GM19455 (cell line): Measurements from ENCODE around the gene SYT13.
"Not testable (repeated sequence)": the region's sequence is repeated elsewhere in the genome, so short reads cannot be mapped to it uniquely, and the experiment has no call there.

Experiments
- ATAC-seq: cut with Tn5 transposase; IDR thresholded peaks from one replicate; pipeline ENCODE4 v1.9.1; 2021; ENCODE audit not compliant: unreplicated experiment

SYT13 gene

GRCh38 chr11:45250035-45250718, 36.0 kb downstream of the SYT13 start:
- ATAC-seq = no peak

GRCh38 chr11:45249372-45249771, 36.8 kb downstream of the SYT13 start:
- not testable (repeated sequence) for ATAC-seq

DNA sequence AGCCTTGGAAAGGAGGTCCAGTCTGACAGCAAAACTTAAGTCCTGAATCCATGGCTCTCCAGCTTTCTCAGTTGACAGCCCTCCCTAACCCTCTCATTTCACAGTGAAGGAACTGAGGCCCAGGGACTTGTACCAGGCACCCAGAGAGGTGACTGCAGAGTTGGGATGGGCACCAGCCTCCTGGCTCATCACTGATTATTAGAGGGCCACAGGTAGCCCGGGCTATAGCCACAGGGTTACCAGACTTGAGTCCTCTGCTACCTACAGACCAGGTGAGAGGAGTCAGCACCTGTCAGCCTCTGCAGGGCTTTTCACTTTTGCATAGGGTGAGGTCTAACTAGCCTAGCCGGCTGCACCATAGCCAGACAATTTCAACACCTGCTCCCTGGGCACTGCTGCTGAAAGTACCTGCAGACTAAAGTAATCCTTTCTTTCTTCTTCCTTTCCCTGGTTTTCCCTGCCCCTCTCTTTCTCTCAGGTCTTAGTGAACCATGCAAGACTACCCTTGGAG, 37.6 kb downstream of the SYT13 start:
- no peak for ATAC-seq

GRCh38 chr11:45247433-45247832, 38.7 kb downstream of the SYT13 start:
- ATAC-seq = no peak

- ATAC-seq = no peak
Measured at GRCh38 chr11:45246241-45246640, 39.9 kb downstream of the SYT13 start.

DNA sequence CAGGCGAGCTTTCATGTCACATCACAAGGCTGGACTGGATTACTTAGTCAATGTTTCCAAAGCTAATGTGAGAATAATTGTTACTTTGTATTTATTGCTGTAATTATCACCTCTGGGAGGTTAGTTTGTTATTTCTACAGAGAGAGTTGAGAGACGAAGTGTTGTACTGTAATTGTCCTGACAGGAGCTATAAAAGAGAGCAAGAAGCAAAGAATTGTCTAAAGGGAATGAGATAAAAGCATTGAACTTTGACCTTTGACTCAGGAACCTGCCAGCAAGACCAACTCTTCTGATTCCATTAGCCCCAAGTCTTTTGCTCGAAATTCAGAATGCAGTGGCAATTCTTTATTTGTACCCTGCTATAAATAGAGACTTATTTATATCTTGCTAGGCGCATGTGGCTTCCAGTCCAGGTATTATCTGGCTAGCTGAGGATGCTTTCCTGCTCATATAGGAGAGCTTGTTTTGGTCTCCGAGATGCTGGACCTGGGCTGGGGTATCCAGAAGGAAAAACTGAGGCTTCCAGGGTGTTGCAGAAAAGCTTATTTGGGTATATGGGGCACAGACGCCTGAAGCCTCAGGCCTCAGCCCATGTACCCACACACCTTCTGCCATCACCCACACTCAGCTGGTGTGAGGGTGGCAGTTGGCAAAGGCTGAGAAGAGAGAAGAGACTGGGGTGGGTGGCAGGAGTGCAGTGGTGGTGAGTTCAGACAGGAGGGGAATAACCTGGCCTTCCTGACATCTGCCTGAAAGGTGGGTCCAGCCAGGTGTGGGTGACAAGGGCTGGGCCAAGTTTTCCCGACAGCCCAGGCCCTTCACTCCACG, 40.7 kb downstream of the SYT13 start:
- ATAC-seq = no peak

DNA sequence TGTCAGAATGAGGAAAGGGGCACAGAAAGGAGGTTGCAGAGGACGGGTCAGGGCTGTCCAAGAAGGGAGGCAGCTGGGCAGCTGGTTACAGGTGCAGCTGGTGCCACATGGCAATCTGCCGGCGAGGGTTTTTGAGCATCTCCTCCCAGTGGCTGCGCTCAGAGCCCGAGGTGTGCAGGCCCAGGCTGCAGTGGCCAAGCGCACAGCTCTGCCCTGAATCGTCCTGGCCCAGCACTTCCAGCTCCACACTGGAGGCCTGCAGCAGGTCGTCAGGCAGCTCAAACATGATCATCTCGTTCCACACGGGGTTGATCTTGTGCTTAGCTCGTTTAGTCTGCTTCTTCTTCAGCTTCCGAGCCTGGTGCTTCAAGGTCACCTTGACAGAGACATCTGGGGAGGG, 42.2 kb downstream of the SYT13 start:
- no peak for ATAC-seq

DNA sequence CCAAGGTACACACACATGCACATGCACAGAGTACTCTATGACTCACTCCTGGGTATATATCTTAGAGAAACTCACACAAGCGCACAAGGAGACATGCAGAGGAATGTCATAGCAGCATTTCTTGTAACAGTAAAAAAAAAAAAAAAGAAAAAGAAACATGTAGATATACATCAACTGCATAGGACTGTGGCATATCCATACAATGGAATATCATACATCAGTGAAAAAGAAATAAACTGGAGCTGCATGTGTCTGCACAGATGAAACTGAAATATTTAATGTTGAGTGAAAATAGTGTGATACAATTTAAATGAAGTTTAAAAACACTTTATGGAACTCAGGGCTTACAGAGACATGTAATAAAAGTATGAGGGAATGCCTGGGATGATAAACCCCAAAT, 46.4 kb downstream of the SYT13 start:
- ATAC-seq = no peak

- no peak for ATAC-seq
Measured at GRCh38 chr11:45238724-45239123, 47.4 kb downstream of the SYT13 start.

GRCh38 chr11:45237711-45238315, 48.3 kb downstream of the SYT13 start:
- no peak for ATAC-seq

- no peak for ATAC-seq
Measured at GRCh38 chr11:45234306-45235006, 51.7 kb downstream of the SYT13 start.

GRCh38 chr11:45233804-45234170, 52.4 kb downstream of the SYT13 start:
- no peak for ATAC-seq

GRCh38 chr11:45233121-45233803, 52.9 kb downstream of the SYT13 start:
- ATAC-seq = no peak

GRCh38 chr11:45232341-45233080, 53.6 kb downstream of the SYT13 start:
- no peak for ATAC-seq

DNA sequence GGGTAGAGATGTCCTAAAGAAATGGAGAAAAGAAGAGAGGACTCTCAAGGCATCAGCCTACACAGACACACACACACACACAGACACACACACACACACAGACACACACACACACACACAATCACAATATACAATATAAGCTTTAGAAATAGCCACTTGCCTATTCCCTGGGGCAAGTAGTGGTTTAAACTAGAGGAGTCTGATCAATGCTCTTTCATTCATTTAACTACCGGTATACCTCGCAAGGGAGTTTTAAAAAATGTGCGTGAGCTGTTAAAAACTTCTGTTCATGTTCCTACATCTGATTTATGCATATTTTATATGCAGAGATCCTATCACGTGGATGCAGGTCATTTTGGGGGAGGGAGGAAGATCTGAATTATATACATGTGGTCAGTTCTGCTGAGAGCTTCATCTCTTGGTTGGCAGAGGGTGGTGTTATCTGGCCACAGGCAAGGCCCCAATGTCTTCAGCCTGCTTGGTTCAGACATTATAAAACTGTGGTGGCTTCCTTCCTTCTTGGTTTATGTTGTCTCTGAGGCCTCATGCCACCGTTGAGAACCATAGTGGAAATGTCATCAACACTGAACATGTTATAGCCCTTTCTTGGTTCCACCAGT, 56.6 kb downstream of the SYT13 start:
- no peak for ATAC-seq

GRCh38 chr11:45227836-45228235, 58.3 kb downstream of the SYT13 start:
- ATAC-seq = no peak

DNA sequence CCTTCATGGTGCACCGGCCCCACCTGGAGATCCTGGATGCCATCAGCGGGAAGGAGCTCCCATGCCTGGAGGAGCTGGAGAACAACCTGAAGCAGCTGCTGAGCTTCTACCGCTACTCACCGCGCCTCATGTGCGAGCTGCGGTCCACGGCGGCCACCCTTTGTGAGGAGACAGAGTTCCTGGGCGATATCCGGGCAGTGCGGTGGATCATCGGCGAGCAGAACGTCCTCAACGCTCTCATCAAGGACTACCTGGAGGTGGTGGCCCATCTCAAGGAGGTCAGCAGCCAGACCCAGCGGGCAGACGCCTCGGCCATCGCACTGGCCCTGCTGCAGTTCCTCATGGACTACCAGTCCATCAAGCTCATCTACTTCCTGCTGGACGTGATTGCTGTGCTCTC, 59.2 kb downstream of the SYT13 start:
- ATAC-seq = no peak

DNA sequence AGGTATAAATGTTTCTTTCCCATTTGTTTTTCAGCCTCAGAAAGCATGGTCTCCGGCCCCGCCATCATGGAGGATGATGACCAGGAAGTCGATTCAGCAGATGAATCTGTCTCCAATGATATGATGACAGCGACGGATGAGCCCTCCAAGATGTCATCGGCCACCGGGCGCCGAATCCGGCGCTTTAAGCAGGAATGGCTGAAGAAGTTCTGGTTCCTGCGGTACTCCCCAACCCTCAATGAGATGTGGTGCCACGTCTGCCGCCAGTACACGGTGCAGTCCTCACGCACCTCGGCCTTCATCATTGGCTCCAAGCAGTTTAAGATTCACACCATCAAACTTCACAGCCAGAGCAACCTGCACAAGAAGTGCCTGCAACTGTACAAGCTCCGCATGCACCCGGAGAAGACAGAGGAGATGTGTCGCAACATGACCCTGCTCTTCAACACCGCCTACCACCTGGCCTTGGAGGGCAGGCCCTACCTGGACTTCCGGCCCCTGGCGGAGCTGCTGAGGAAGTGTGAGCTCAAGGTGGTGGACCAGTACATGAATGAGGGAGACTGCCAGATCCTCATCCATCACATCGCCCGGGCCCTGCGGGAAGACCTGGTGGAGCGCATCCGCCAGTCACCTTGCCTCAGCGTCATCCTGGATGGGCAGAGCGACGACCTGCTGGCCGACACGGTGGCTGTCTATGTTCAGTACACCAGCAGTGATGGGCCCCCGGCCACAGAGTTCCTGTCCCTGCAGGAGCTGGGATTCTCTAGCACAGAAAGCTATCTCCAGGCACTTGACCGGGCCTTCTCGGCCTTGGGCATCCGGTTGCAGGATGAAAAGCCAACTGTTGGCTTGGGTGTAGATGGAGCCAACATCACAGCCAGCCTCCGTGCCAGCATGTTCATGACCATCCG, 59.9 kb downstream of the SYT13 start:
- no peak for ATAC-seq

DNA sequence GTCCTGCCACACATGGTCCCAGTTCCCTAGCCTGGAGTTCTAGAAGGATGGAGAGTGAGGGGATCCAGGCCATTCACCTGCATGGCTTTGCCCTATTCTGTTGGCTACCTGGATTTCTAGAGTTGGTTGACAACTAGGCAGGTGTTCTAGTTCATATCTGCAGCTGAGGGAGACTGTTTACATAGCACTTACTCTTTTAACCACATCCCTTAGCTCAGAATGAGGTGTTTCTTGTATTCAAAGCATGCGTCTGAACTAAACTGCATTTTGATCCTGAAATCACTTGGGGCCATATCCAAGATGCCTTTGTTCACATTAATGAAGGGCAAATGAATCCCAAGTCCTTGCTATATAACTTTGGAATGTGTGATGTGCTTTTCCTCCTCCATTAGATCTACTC, 60.9 kb downstream of the SYT13 start:
- ATAC-seq = no peak
